ENCODE data around the gene EXOSC3.
"Not testable (repeated sequence)": the region's sequence is repeated elsewhere in the genome, so short reads cannot be mapped to it uniquely, and the experiment has no call there.

EXOSC3 gene

DNA sequence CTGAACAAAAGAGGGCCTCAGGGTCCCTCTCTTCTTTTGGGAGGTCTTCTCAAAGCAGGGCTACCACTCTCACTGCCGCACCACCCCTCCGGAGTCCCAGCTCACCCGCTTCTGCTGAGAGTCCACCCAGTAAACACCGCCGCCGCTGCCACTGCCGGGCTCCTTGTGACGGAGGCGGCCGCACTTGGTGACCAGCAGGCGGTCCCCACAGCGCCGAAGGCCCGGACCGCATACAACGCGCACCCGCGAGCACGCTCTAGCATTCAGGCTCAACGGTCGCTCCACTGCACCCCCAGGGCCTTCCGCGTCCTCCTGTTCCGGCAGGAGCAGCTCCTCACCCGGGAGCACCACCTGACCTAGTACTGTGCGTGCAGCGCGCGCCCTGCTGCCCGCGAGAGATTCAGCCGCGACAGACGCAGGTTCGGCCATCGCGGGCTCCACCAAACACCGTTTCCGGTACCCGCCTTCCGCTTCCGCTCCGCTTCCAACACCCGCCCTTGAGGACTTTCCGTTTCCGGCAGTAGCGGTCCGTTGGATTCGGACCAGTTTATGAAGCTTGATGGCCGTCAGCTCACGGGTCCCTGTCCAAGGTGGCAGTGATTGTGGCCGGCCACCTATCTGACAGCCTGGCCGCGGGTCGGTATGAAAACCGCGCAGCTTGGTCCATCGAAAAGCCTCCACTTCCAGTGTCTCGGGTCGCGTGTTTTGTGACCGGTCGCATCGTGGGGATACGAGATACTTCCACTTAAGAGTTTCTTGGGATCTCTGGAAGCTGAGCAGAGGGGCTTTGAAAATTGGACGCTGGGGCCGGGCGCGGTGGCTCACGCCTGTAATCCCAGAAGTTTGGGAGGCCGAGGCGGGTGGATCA lies at the start of gene EXOSC3:
EXOSC3 (minus strand) TSS at position 449 of the 868 bp plus-strand sequence; CDS start at position 429, 20 bp downstream.
- peak; percentile 82 for DNase-seq (ENCODE audit: low read depth)

GRCh38 chr9:37827483-37828165 lies 42.8 kb upstream of the EXOSC3 start:
- no peak for DNase-seq (ENCODE audit: low read depth)

DNA sequence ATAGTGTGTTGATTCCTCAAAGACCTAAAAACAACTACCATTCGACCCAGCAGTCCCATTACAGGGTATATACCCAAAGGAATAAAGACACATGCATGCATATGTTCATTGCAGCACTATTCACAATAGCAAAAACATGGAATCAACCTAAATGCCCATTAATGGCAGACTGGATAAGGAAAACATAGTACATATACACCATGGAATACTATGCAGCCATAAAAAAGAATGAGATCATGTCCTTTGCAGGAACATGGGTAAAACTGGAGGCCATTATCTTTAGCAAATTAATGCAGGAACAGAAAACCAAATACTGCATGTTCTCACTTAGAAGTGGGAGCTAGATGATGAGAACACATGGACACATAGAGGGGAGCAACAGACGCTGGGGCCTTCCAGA lies 40.3 kb upstream of the EXOSC3 start:
- DNase-seq (ENCODE audit: low read depth) = not testable (repeated sequence)

DNA sequence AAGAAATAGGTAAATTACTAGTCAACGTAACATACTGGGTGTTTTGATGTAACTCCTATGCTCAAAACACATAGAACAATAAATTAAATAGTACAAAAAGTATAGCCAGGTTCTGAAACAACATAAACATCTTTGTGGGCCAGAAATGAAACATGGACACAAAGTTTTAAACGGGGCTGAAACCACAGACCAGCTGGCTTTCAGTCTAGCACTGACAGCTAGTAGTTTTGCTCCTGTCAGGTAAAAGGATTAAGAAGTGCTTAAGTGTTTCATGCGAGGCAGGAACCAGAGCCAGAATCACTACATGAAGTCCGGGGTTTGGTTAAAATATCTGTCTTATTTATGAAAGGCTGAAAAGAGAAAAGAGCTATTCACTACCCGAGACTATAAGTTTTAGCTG lies 35.3 kb upstream of the EXOSC3 start:
- no peak for DNase-seq (ENCODE audit: low read depth)

- DNase-seq (ENCODE audit: low read depth) = no peak
These were observed 34.0 kb upstream of the EXOSC3 start for GRCh38 chr9:37818849-37819248.

- DNase-seq (ENCODE audit: low read depth) = no peak
These were observed 28.0 kb upstream of the EXOSC3 start for GRCh38 chr9:37812773-37813379.

DNA sequence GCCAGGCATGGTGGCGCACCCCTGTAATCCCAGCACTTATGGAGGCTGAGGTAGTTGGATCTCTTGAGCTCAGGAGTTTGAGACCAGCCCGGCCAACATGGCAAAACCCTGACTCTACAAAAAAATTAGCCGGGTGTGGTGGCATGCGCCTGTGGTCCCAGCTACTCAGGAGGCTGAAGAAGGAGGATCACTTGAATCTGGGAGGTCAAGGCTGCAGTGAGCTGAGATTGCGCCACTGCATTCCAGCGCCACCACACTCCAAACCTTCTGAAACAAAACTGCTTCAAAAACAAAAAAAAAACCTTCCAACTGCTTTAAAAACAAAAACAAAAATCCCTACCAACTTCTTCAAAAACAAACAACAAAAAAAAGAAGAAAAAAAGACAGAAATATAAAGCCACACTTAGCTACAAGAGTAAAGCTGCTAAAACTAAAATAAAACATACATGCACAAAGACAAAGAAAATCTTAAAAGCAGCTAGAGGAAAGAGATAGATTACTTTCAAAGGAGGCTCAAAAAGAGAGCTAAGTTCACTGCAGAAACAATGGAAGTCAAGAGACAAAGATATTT lies 27.1 kb upstream of the EXOSC3 start:
- DNase-seq (ENCODE audit: low read depth) = no peak

DNA sequence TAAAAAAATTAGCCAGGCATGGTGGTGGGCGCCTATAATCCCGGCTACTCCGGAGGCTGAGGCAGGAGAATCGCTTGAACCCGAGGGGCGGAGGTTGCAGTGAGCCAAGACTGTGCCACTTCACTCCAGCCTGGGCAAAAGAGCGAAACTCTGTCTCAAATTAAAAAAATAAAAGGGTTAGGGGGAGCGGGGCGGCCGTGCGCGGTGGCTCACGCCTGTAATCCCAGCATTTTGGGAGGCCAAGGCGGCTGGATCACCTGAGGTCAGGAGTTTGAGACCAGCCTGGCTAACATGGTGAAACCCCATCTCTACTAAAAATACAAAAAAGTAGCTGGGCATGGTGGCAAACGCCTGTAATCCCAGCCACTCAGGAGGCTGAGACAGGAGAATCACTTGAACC lies 24.8 kb upstream of the EXOSC3 start:
- not testable (repeated sequence) for DNase-seq (ENCODE audit: low read depth)

- DNase-seq (ENCODE audit: low read depth) = no peak
These were observed 21.4 kb upstream of the EXOSC3 start for GRCh38 chr9:37806271-37806670.

DNA sequence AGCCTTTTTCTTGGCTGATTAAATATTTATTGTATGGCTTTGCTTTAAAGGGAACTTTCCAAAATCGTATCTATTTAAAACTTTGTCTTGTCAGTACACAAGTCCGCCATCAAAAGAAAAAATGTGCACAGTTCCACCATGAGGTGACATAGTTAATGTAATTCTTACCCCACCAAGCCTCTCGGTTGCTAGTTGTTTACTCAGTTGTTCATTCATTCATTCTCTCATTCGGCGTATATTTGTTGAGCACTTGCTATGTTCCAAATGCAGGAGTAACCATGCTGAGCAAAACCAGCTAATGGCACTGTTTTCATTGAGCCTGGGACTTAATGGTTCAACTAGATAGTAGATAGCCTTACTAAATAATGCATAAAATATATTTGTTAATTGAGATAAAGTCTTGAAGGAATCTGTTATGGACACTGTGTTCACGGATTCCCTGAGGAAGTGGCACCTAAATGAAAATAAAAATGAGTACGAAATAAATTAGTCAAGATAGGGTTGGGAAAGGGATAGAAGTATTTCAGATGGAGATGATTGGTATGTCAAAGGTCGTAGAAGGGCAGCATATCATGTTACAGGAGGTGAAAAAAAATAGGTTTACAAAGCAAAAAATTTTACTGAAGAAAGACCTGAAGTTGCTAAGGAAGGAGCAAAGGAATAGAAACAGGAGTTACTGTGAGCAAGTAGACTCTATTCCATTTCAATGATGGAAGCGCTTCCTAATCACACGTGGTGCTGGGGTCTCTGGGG lies 17.3 kb upstream of the EXOSC3 start:
- no peak for DNase-seq (ENCODE audit: low read depth)

DNA sequence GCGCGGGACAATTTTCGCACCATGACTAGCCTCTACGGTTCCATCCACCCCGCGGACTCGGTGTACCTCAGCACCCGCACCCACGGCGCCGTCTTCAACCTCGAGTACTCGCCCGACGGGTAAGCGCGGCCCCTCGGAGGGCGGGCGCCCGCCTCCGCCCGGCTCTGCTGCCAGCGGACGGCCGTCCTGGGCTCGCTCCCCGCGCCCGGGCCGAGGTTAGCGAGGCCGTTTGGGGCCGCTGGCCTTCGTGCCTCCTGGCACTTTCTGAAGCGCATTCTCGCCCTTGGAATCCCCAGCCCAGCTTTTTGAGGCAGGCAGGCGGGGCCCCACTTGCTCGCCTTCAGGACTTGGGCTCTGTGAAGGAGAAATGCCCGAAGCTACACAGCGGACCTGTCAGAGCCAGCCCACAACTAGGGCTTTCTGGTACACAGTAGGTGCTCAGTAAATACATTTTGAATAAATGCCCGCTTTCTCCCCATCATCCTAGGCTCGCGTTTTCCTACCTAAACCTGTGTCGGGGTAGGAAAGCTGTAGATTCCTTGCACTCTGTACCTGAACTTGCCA lies 16.5 kb upstream of the EXOSC3 start:
- DNase-seq (ENCODE audit: low read depth) = peak; percentile 23

DNA sequence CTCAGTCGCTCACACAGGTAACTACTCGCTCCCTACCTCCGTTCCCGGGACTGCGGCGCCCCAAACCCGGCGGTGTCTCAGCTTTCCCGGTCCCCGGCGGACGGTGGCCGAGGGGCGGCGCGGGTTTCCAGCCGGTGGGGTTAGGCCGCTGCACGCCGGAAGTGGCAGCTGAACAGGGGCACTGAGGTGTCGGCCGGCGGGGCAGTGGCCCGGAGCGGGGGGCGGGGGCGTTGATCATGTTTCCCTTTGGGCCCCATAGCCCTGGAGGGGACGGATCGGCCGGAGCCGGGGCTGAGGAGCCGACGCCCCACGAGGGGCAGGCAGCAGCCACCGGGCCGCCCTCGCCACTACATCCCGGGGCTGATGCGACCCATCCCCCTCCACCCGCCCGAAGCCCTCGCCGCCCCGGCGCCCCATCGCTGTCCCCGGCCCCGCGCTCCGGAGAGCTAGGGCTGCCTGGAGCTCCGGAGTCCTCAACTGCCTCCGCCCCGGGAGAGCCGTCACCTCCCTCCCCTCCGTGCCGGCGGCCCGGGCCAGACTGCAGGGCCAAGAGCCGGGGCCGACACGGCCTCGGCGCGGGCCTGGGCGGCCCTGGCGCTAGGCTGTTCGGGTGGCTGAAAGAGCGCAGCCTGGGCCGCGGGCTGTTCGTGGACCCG lies 15.9 kb upstream of the EXOSC3 start, which contains the start of gene DCAF10:
DCAF10 (plus strand) TSS at position 167 of the 656 bp plus-strand sequence; CDS start at position 237, 70 bp downstream.
- DNase-seq (ENCODE audit: low read depth) = peak; percentile 88

DNA sequence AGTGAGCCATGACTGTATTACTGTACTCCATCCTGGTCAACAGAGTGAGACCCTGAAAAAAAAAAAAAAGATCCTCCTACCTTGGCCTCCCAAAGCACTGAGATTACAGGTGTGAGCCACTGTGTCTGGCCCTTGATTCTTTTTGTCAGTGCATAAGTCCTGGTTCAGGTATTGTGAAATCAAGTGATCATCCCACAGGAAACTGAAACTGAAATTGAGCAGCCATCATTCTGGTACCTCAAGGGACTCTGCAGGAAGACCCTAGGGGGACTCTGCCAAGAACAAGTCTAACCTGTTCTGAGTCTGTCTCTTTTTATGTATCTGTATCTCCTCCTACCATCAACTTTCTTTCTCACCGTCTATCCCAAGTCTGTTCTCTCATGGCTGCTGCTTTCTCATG lies 13.8 kb upstream of the EXOSC3 start:
- DNase-seq (ENCODE audit: low read depth) = no peak

DNA sequence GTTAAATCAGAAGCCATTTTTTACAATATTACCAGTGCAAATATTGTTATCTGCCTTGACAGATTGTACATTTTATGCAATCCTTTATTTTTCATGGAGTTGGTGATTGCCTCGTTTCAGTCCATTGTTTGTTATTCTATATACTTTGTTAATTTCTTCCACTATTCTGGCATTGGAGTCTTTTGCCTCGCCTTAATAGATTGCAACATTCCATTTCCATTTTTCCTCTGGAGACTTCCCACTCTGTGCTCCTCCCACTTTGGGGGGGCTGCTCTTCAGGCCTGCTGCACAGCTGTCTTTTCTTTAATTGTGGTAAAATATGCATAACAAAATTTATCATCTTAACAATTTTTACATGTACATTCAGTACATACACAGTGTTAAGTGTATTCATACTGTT lies 11.4 kb upstream of the EXOSC3 start:
- no peak for DNase-seq (ENCODE audit: low read depth)

DNA sequence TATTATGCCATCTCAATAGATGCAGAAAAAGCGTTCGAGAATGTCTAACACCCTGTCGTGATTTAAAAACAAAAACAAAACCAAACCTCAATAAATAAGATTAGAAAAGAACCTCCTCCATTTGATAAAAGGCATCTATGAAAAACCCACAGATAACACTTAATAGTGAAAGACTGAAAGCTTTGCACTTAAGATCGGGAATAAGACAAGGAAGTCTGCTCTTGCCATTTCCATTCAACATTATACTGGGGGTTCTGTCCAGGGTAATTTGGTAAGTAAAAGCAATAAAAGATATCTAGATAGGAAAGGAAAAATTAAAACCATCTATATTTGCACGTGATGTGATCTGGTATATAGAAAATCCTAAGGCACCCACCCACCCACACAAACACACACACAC lies 7.3 kb upstream of the EXOSC3 start:
- DNase-seq (ENCODE audit: low read depth) = no peak

GRCh38 chr9:37790096-37790495 lies 5.2 kb upstream of the EXOSC3 start:
- no peak for DNase-seq (ENCODE audit: low read depth)

DNA sequence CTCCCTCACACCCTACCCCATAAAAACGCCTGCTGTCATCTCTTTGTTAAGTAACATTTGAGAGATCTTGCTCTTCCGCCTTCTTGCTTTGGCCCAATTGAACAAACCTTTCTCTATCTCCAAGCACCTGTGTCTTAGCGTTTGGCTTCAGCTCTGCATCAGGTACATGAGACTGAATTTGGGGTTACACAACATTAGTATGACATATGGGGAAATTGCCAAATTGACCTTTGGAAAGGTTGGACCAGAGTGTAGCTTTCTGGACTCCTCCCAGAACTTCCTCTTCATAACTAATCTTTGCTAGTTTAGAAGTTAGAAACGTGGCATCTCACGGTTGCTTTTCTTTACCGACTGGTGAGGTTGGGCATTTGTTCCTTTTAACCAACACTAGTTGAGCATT lies 3.5 kb upstream of the EXOSC3 start:
- DNase-seq (ENCODE audit: low read depth) = no peak

- no peak for DNase-seq (ENCODE audit: low read depth)
These were observed 2.2 kb upstream of the EXOSC3 start for GRCh38 chr9:37787059-37787458.

DNA sequence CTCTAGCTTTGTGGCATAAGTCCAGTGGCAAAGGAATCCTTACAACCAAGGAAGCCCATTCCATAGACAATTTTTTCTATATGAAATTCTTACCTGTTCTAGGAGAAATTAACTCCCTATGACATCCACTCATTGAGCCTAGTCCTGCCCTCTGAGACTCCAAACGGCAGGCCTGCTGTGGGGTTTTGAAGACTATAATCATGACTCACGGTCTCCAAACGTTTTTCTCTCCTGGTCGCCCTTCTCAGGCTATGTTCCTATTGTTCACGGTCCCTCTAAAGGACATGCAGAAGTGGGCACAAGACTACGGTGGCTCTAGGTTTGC lies 611 bp downstream of the EXOSC3 start:
- no peak for DNase-seq (ENCODE audit: low read depth)

GRCh38 chr9:37778534-37778933 lies 6.3 kb downstream of the EXOSC3 start:
- DNase-seq (ENCODE audit: low read depth) = no peak

DNA sequence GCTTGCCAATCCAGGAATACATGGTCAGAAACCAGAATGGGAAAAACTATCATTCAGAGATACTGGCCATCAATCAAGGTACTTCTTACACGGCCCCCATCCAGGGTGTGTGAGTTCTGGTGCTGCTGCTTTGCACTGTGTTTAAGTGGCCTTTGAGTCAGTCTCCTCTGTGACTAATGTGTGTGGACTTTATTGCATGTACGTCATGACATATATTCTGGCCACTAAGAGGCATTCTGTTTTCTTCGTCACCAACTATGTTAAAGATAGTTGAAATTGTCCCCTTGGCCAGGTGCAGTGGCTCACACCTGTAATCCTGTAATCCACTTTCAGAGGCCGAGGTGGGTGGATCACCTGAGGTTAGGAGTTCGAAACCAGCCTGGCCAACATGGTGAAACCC lies 8.5 kb downstream of the EXOSC3 start:
- DNase-seq (ENCODE audit: low read depth) = no peak
